CD14-positive monocyte (primary cell): Measurements from ENCODE around the gene TTC9C. TPM values are rescaled to one million over a fixed set of nuclear protein-coding genes. Genes with fewer than 3 reads are reported as not detected.

Experiments used
- DNase-seq, 3 donors: peaks; one replicate each; pipeline ENCODE4 v3.0.0-alpha.2; 2011 to 2022
- H2AFZ ChIP-seq: 2 replicates; pipeline ENCODE4 v1.6.0; 2012; ENCODE audit warnings: mild to moderate bottlenecking, low read depth, low read length, inconsistent platforms; ENCODE audit not compliant: insufficient read depth, poor library complexity, severe bottlenecking
- H3K27ac ChIP-seq, 2 donors: 1 replicate in 1 of 2; 2 replicates in 1 of 2; pipeline ENCODE4 v1.5.1; 2012 to 2013; ENCODE audit warnings: low read length in 2 of 2, control low read depth in 1 of 2, inconsistent platforms in 1 of 2, low read depth in 1 of 2, mild to moderate bottlenecking in 1 of 2
- H3K27me3 ChIP-seq, 2 donors: one replicate each; pipeline versions ENCODE4 v1.6.0 to v1.6.1; 2011 to 2013; ENCODE audit warnings: low read length in 2 of 2; ENCODE audit not compliant: control insufficient read depth in 2 of 2, insufficient read depth in 2 of 2
- H3K36me3 ChIP-seq, 2 donors: replicated peaks in 1 of 2; 1 replicate in 1 of 2; 2 replicates in 1 of 2; pipeline versions ENCODE4 v1.5.1 to v1.6.1; 2012 to 2013; ENCODE audit warnings: low read length in 2 of 2, control low read depth in 1 of 2, inconsistent platforms in 1 of 2, mild to moderate bottlenecking in 1 of 2; ENCODE audit not compliant: insufficient read depth in 2 of 2, control insufficient read depth in 1 of 2
- H3K4me1 ChIP-seq, 2 donors: 1 replicate in 1 of 2; 2 replicates in 1 of 2; pipeline versions ENCODE4 v1.5.1 to v1.6.1; 2012 to 2013; ENCODE audit warnings: low read length in 2 of 2, control low read depth in 1 of 2, inconsistent platforms in 1 of 2, mild to moderate bottlenecking in 1 of 2, moderate library complexity in 1 of 2; ENCODE audit not compliant: insufficient read depth in 2 of 2, control insufficient read depth in 1 of 2
- H3K4me2 ChIP-seq: replicated peaks from 2 replicates; pipeline ENCODE3; 2012; ENCODE audit warnings: low read length, moderate library complexity, mild to moderate bottlenecking; ENCODE audit not compliant: poor library complexity, severe bottlenecking; ENCODE audit errors: extremely low read depth
- H3K4me3 ChIP-seq, 3 experiments: fragments of 200-600 bp in 1 of 3; sonication (generic) in 1 of 3; replicated peaks in 1 of 3; 1 replicate in 2 of 3; 2 replicates in 1 of 3; pipeline ENCODE4 v1.5.1; 2011 to 2013; ENCODE audit warnings: low read length in 3 of 3, mild to moderate bottlenecking in 3 of 3, control low read depth in 2 of 3, low read depth in 2 of 3, inconsistent platforms in 1 of 3, moderate library complexity in 1 of 3
- H3K79me2 ChIP-seq: 2 replicates; pipeline ENCODE4 v1.6.0; 2012; ENCODE audit warnings: mild to moderate bottlenecking, control low read depth, inconsistent platforms, low read length, moderate library complexity; ENCODE audit not compliant: insufficient read depth
- H3K9ac ChIP-seq: 2 replicates; pipeline ENCODE4 v1.6.0; 2017; ENCODE audit warnings: low read length, mild to moderate bottlenecking; ENCODE audit not compliant: insufficient read depth, poor library complexity, severe bottlenecking
- H3K9me3 ChIP-seq, 2 donors: replicated peaks in 1 of 2; 1 replicate in 1 of 2; 2 replicates in 1 of 2; pipeline versions ENCODE4 v1.5.1 to v1.6.1; 2012 to 2013; ENCODE audit warnings: low read length in 2 of 2, control low read depth in 1 of 2; ENCODE audit not compliant: control insufficient read depth in 1 of 2, insufficient read depth in 1 of 2
- H4K20me1 ChIP-seq: 2 replicates; pipeline ENCODE4 v1.6.0; 2012; ENCODE audit warnings: mild to moderate bottlenecking, low read length, control low read depth, moderate library complexity; ENCODE audit not compliant: insufficient read depth
- H3K27ac Mint-ChIP-seq, 7 donors: one replicate each; pipeline ENCODE4 v1.8.0; 2020; ENCODE audit warnings: mild to moderate bottlenecking in 7 of 7, mixed read lengths in 7 of 7, moderate library complexity in 6 of 7, inconsistent platforms in 2 of 7
- H3K27me3 Mint-ChIP-seq, 3 donors: one replicate each; pipeline ENCODE4 v1.8.0; 2021 to 2022; ENCODE audit warnings: low read depth in 3 of 3, mild to moderate bottlenecking in 3 of 3, mixed read lengths in 3 of 3, moderate library complexity in 3 of 3, inconsistent platforms in 1 of 3
- H3K36me3 Mint-ChIP-seq, 2 donors: one replicate each; pipeline ENCODE4 v1.8.0; 2020; ENCODE audit warnings: mixed read lengths in 2 of 2, inconsistent platforms in 1 of 2, mild to moderate bottlenecking in 1 of 2
- H3K4me1 Mint-ChIP-seq: one replicate; pipeline ENCODE4 v1.8.0; 2020; ENCODE audit warnings: mild to moderate bottlenecking, mixed read lengths
- H3K4me3 Mint-ChIP-seq, 2 donors: one replicate each; pipeline ENCODE4 v1.8.0; 2020; ENCODE audit warnings: mild to moderate bottlenecking in 2 of 2, mixed read lengths in 2 of 2, moderate library complexity in 1 of 2
- H3K9me3 Mint-ChIP-seq, 7 donors: one replicate each; pipeline ENCODE4 v1.8.0; 2020 to 2022; ENCODE audit warnings: mixed read lengths in 7 of 7, mild to moderate bottlenecking in 6 of 7, moderate library complexity in 6 of 7, inconsistent platforms in 2 of 7
- WGBS: methylation state at CpG from one replicate; pipeline ENCODE4 v1.1.5; 2013; ENCODE audit warnings: missing lambda C conversion rate; ENCODE audit not compliant: insufficient coverage; 5-methylcytosine and 5-hydroxymethylcytosine counted together
- intact Hi-C, 2 donors: fragments of 100-400 bp; cut with micrococcal nuclease; formaldehyde crosslinking; loops; one replicate each; pipeline versions ENCODE4 v1.15.0 to v1.15.1; 2023
- polyA plus RNA-seq, 3 donors: library from polyadenylated mRNA; depleted of rRNA in 1 of 3; unstranded in 2 of 3; stranded (reverse) in 1 of 3; fragments of 300-500 nt in 2 of 3; fragments of >200 nt in 1 of 3; fragmentation: Illumina TruSeq in 2 of 3; gene quantifications; 1 replicate in 2 of 3; 2 replicates in 1 of 3; pipeline ENCODE4 v1.2.3, GENCODE V29; 2012 to 2021
- TF ChIP-seq, protein P1 (sequence below): fragments of 200-600 bp; IDR thresholded peaks from one replicate; pipeline ENCODE4 v1.8.0; 2022; ENCODE audit warnings: antibody characterized with exemption, mild to moderate bottlenecking

TTC9C gene
- polyA plus RNA-seq, 3 donors: 17.9 to 21.6 (median 20.4) TPM

DNA sequence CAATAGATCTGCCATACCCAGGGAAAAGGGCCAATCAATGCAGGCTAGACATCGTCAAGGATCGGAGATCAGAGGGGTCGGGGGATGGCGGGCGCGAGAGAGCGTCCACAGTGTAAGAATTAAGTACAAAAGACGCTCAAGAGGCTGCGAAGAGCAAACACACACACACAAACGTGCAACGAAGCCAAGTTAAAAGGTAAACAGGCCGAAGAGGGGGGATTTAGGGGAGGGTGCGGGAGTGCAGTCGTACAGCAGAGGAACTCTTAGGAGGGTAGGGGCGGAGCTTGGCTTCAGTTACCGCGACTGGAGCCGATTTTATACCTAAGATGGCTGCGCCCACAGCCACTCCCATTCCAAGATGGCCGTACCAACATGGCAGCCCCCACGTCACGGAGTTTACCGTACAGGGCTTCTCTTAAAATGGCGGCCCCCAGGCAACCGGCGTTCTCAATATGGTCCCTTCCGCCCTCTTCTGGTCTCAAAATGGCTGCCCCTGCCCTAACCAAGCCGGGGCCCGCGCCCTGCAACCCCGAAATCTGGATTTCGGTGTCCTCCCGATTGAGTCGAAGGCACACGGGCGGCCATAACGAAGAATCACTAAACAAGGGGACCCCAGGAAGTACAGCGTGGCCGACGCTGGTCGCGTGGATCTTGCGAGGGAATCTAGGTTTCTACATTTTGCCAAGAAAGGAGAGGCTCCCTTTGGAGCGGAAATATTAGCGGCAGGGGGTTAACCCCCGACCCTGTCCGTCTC, 18.9 kb upstream of the TTC9C start:
- peaks cover 19% of the 10 kb centered on the region for H3K79me2 ChIP-seq
- peak overlapping the region; percentile 98 for H2AFZ ChIP-seq
- peak; percentile 97 to 99 (median 98) for DNase-seq
- H3K27ac ChIP-seq: peak overlapping the region; percentile 95 to 97
- peak overlapping the region; percentile 88 for H3K9ac ChIP-seq
- Mint-ChIP-seq H3K36me3 (peaks cover 28 to 39% of the 10 kb centered on the region in 2 donors), H3K4me3 (peak overlapping the region; percentile 87 to 99), H3K27ac (peak overlapping the region; percentile 95 to 99 (median 98)), H3K9me3 (no peaks in the 10 kb centered on the region), H3K4me1 (peaks cover 46% of the 10 kb centered on the region), H3K27me3 (no peaks in the 10 kb centered on the region)
- peak overlapping the region; percentile 72 to 91 (median 83) for H3K4me3 ChIP-seq
- no peaks in the 10 kb centered on the region for H3K27me3 ChIP-seq
- peaks cover 40 to 56% of the 10 kb centered on the region in 2 donors for H3K4me1 ChIP-seq
- WGBS: 1% methylated on average over 33 of the region's 47 CpGs
- intact Hi-C loops: loop anchor here (1.0 to 10.0 kb wide), 3 partner anchors 18 to 115 kb away; partner anchors contain the start of genes TUT1 (in 2 of the 2), HNRNPUL2 (in 1 of the 2) and INTS5 (in 1 of the 2)
- TF ChIP-seq, protein P1, sequence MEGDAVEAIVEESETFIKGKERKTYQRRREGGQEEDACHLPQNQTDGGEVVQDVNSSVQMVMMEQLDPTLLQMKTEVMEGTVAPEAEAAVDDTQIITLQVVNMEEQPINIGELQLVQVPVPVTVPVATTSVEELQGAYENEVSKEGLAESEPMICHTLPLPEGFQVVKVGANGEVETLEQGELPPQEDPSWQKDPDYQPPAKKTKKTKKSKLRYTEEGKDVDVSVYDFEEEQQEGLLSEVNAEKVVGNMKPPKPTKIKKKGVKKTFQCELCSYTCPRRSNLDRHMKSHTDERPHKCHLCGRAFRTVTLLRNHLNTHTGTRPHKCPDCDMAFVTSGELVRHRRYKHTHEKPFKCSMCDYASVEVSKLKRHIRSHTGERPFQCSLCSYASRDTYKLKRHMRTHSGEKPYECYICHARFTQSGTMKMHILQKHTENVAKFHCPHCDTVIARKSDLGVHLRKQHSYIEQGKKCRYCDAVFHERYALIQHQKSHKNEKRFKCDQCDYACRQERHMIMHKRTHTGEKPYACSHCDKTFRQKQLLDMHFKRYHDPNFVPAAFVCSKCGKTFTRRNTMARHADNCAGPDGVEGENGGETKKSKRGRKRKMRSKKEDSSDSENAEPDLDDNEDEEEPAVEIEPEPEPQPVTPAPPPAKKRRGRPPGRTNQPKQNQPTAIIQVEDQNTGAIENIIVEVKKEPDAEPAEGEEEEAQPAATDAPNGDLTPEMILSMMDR: no peak
- H3K36me3 ChIP-seq: peaks cover 29 to 40% of the 10 kb centered on the region in 2 donors
- peaks cover 3% of the 10 kb centered on the region for H4K20me1 ChIP-seq
- H3K4me2 ChIP-seq: peak overlapping the region; percentile 96
- no peaks in the 10 kb centered on the region for H3K9me3 ChIP-seq

DNA sequence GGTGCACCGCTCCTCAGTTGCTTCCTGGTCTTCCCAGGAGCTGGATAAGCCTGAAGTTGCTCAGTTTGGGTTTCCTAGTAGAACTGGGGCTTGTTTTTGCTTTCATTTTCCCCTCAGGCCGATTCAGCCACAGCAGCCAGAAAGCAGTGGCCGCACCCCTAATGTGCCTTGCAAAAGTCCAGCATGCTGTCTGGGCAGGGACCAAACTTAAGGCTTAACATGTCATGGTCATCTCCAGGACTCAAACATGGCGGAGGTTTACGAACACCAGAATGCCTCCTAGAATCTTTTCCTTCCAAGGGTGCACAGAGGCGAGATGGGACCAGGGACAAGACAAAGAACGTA, 18.3 kb upstream of the TTC9C start:
- peak overlapping the region; percentile 96 for H3K4me2 ChIP-seq
- Mint-ChIP-seq H3K9me3 (no peaks in the 10 kb centered on the region), H3K36me3 (peaks cover 33 to 44% of the 10 kb centered on the region in 2 donors), H3K27me3 (no peaks in the 10 kb centered on the region), H3K4me1 (peaks cover 42% of the 10 kb centered on the region), H3K27ac (peak overlapping the region; percentile 95 to 99 (median 98)), H3K4me3 (peak overlapping the region; percentile 87 to 96)
- peak overlapping the region; percentile 95 to 97 for H3K27ac ChIP-seq
- 65% methylated on average over 7 of the region's 7 CpGs for WGBS
- peaks cover 7% of the 10 kb centered on the region for H4K20me1 ChIP-seq
- H3K27me3 ChIP-seq: no peaks in the 10 kb centered on the region
- intact Hi-C loops: loop anchor here in 1 of 2 donors (1.0 kb wide), 1 partner anchor 16 kb away; no protein-coding TSS in a partner anchor
- no peaks in the 10 kb centered on the region for H3K9me3 ChIP-seq
- peaks cover 34 to 51% of the 10 kb centered on the region in 2 donors for H3K4me1 ChIP-seq
- TF ChIP-seq, protein P1: no peak
- peaks cover 34 to 44% of the 10 kb centered on the region in 2 donors for H3K36me3 ChIP-seq
- H3K9ac ChIP-seq: peak overlapping the region; percentile 88
- peak overlapping the region; percentile 72 to 91 (median 83) for H3K4me3 ChIP-seq
- peaks cover 18% of the 10 kb centered on the region for H3K79me2 ChIP-seq
- peak; percentile 20 to 27 (median 23) for DNase-seq
- H2AFZ ChIP-seq: peak overlapping the region; percentile 98
